Activated CD4-positive, alpha-beta T cell treated with anti-CD3 and anti-CD28 coated beads for 1 hour (primary cell): ENCODE measurements around the gene SNAPC2.

Experiments
- DNase-seq: peaks from one replicate; pipeline ENCODE4 v3.0.0-alpha.2; 2020

The SNAPC2 gene

DNA sequence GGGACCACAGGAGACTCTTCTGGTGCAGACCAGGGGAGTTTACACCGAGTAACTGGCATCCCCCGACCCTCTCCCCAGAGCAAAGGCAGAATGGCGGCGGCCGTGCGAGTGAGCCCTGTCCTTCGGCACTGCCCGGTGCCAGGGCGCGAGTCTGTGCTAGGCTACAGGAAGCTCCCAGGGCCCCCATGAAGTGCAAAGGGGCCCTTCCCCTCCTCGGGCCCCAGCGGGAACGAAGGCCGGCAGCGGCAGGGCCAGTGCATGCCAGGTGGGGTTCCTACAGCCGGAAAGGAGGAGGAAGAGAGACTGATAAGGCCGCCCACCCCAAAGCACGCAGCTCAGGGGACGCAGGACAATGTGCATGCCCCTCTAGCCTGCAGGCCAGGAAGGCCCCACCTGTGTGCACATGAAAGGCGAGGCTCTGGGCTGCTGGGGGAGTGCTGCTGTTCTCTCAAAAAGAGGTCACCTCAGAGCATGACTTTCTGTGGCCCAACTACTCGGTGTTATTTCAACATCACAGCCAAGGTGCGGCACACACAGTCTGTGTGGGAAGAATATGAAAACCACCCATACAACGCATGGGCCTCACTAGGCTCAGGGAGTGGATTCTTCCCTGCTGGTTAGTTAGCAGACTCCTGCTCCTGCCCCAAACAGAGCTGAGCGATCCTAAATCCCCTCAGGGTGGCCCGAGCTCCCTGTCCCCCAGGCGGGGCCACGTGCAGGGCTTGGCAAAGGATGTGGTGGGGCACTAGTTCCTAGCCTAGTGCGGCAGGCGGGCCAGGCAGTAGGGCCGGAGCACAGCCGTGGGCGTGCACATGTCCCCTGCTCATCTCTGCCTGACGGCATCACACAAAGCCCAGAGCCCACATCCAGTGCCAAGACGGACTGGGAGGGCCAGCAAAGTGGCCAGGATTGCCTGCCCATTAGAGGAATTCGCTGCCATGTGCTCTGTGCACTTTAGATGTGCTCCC lies 51.7 kb downstream of the SNAPC2 start:
- no peak for DNase-seq
